GM10266 (cell line): ENCODE data around the gene TSC22D2.

ENCODE experiments used
- DNase-seq: peaks from one replicate; pipeline ENCODE4 v3.0.0; 2012; ENCODE audit errors: extremely low spot score
- CTCF ChIP-seq: IDR thresholded peaks from 2 replicates; pipeline ENCODE4 v1.5.1; 2012; ENCODE audit warnings: mild to moderate bottlenecking, low read depth; ENCODE audit not compliant: control insufficient read depth, insufficient read depth; ENCODE audit errors: missing control alignments

TSC22D2 gene

GRCh38 chr3:150370122-150370602 lies 37.9 kb upstream of the TSC22D2 start:
- DNase-seq = no peak
- no peak for TF ChIP-seq CTCF

GRCh38 chr3:150370999-150371398 lies 37.1 kb upstream of the TSC22D2 start:
- no peak for TF ChIP-seq CTCF
- no peak for DNase-seq

GRCh38 chr3:150371741-150372254 lies 36.3 kb upstream of the TSC22D2 start:
- DNase-seq = no peak
- TF ChIP-seq CTCF = no peak

- TF ChIP-seq CTCF = no peak
- no peak for DNase-seq
These were observed 35.8 kb upstream of the TSC22D2 start for GRCh38 chr3:150372320-150372719.

- DNase-seq = peak; percentile 27
- TF ChIP-seq CTCF = no peak
These were observed 35.4 kb upstream of the TSC22D2 start for GRCh38 chr3:150372722-150373121.

GRCh38 chr3:150373234-150373875 lies 34.7 kb upstream of the TSC22D2 start:
- no peak for DNase-seq
- no peak for TF ChIP-seq CTCF

- DNase-seq = no peak
- TF ChIP-seq CTCF = no peak
These were observed 33.1 kb upstream of the TSC22D2 start for GRCh38 chr3:150374975-150375374.
